GM18511 (cell line): ENCODE results near the gene LOXHD1.
A peak's percentile ranks its signal among the peaks of the same experiment; 100 is the strongest.

Source experiments
- ATAC-seq: cut with Tn5 transposase; IDR thresholded peaks from one replicate; pipeline ENCODE4 v1.9.1; 2021; ENCODE audit warnings: mild to moderate bottlenecking, moderate library complexity; ENCODE audit not compliant: unreplicated experiment

LOXHD1 gene

GRCh38 chr18:46575851-46576250, 81.2 kb downstream of the LOXHD1 start:
- ATAC-seq, result no peak

GRCh38 chr18:46574743-46575115, 82.3 kb downstream of the LOXHD1 start:
- no peak for ATAC-seq

GRCh38 chr18:46574000-46574742, 82.8 kb downstream of the LOXHD1 start:
- peak; percentile 78 for ATAC-seq

DNA sequence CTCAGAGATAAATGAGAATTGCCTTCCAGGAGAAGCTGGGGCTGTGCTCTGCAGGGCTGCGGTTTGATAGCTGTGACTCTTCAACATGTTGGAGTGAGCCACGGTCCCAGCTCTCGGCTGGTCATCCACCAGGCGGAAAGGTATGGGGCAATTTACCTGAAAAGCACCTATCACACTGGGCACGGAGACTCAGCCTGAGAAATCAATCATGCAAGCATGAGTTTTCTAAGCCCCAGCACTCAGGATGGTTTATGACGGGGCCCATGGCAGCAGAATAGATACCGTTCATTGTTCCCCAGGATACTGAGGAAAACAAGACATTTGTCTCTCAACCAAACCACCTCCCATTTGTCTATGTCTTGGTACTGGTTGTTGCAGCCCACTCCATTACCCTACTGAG, 83.9 kb downstream of the LOXHD1 start:
- no peak for ATAC-seq

- ATAC-seq, result no peak
Measured at GRCh38 chr18:46571756-46572155, 85.3 kb downstream of the LOXHD1 start.

DNA sequence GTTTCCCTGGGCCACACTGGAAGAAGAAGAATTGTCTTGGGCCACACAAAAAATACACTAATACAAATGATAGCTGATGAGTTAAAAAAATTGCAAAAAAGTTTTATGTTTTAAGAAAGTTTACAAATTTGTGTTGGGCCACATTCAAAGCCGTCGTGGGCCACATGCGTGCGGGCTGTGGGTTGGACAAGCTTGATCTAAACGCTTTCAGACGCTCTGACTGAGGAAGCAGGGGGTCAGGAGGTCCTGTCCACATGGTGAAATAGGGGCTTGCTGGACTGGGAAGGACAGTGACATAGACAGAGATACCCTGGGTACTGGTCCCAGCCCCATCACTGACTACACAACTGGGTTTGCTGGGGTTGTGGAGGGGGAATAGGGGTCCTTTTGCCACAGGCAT, 86.4 kb downstream of the LOXHD1 start:
- no peak for ATAC-seq

GRCh38 chr18:46570134-46570533, 86.9 kb downstream of the LOXHD1 start:
- no peak for ATAC-seq

DNA sequence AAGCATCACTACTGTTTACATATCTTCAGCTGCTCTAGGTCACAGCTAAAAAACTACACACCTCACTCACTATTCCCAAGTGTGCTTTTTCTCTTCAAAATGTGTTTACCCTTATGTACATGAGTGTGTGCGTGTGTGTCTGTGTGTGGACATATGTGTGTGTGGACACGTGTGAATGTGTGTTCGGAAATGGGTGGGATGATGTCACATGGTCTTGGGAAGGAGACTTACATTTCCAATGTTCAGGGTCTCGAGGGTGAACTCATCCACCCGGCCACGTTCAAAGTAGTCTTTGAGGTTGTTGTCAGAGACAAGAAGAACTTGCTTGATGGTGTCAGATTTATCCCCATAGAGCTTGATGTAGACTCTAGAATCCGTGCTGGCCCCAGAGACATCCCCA, 87.8 kb downstream of the LOXHD1 start:
- ATAC-seq, result no peak

DNA sequence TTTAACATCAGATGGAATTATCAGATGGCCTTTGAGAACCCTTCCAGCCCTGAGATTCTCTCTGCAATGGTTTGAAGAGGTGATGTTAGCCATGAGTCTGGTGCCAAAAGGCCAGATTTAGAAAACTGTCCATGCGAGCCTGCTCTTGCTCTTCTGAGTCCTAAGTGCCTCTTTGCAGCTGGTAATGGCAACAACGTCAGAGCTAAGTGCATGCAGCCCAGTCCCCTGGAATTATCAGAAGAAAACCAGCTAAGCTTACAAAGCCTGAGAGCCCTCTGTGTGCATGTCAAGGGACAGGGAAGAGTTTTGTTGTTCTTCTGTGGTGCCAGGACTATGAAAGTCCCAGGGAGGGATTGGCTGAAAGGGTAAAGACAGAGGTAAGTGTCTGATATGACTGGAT, 89.8 kb downstream of the LOXHD1 start:
- ATAC-seq, result no peak

DNA sequence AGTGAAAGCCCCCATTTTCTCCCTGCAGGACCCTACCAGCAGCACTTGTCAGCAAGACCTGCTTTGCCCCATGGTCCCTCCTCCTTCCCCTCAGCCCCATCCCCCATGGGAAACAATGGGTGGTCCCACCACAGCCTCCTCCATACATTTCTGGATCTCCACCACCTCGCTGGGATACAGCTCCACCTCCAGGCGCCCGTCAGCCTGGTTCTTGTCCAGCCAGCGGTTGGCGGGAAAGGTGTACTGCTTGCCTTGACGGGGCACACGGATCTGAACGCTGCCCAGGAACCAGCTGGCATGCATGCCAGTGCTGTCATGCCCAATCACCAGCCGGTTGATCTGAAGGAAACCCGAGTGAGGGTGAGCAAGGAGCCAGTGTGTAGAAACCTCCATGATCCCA, 90.9 kb downstream of the LOXHD1 start:
- ATAC-seq, result no peak

GRCh38 chr18:46565256-46565655, 91.8 kb downstream of the LOXHD1 start:
- no peak for ATAC-seq

DNA sequence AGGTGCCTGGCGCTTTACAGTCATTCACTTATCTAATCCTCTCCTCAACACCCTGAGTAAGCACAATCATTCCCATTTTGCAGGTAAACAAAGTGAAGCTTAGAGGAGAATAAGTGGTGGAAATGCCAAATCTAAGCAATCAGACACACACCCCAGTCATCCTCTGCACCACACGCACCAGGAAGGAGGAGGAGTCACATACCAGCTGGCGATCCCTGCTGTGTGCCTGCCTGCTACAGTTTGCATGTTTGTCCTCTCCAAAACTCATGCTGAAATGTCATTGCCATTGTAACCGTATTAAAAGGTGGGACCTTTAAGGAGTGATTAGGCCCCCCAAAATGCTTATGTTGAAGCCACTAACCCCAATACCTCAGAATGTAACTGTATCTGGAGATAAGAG, 93.7 kb downstream of the LOXHD1 start:
- no peak for ATAC-seq

- no peak for ATAC-seq
Measured at GRCh38 chr18:46562674-46563192, 94.3 kb downstream of the LOXHD1 start.

DNA sequence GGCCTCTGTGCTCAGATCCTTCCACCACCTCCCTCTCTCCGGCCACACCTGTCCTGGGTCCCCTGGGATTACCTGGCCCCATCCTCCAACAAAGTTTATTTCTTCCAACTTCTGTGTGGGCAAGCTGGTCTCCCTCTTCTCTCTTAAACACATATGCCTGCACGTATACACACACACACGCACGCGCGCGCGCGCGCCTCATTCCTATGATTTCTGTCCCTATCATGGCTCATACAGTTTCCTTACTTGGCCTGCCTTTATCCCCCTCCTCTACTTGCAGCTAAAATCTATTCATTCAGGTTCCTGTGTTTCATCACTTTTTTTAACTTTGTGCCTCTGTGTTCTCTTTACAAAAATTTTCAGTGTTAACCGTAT, 96.4 kb downstream of the LOXHD1 start:
- ATAC-seq, result no peak

DNA sequence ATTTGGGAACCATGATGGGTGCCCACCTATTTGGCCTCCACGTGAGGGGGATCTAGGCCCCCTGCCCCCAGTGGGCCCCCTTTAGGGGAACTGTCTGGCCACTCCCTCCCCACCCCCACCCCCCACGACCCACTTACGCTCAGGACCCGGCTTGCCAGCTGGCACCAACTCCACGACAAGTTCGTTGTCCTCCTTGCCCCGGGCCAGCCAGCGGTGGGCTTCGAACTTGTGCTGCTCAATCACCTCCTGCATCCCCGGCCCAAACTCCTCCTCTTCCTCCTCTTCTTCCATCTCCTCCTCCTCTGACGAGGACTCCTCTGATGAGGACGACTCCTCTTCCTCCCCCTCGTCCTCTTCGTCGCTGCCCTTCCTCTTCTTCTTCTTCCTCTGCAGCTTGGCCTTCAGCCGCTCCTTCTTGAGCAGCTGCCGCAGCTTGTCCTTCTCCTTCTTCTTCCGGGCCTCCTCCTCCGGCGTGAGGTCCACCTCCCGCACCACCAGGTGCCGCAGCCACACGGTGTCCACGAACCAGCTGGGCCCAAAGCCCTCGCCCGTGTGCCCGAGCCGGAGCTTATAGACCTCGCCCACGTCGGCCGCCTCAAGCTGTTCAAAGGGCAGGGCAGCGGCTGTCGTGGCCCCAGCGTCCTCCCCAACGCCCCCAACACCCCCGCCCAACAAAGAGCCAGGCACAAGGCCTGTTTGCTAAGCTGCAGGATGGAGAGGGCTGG, 96.9 kb downstream of the LOXHD1 start:
- ATAC-seq, result no peak

- ATAC-seq, result no peak
Measured at GRCh38 chr18:46559296-46559695, 97.7 kb downstream of the LOXHD1 start.

DNA sequence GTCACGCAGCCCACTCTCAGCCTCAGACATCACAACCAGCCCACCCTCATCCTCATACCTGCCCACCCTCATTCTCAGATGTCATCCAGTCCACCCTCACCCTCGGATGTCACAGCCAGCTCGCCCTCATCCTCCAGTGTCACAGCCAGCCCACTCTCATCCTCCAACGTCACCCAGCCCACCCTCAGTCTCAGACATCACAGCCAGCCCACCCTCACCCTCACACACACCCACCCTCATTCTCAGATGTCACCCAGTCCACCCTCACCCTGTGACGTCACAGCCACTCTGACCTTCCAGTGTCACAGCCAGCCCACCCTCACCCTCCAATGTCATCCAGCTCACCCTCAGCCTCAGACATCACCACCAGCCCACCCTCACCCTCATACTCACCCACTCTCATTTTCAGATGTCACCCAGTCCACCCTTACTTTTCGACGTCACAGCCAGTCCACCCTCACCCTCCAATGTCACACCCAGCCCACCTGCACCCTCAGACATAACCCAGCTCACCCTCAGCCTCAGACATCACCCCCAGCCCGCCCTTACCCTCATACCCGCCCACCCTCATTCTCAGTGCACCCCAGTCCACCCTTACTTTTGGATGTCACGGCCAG, 100.3 kb downstream of the LOXHD1 start:
- ATAC-seq, result no peak

DNA sequence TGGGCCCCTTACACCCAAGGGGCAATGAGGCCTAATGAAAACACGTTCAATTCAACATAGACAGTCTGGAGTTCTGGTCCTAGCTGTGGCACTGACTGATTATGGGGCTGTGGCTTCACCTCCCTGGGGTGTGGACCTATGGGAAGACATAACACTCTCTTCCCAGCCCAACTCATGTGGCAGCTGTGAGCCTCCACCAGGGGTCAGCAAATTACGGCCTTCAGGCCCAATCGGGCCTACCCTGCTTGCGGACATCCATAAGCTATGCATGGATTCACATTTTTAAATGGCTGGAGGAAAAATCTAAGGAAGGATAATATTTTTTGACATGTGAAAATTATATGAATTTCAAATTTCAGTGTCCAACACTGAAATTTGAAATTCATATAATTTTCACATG, 101.3 kb downstream of the LOXHD1 start:
- peak; percentile 63 for ATAC-seq

DNA sequence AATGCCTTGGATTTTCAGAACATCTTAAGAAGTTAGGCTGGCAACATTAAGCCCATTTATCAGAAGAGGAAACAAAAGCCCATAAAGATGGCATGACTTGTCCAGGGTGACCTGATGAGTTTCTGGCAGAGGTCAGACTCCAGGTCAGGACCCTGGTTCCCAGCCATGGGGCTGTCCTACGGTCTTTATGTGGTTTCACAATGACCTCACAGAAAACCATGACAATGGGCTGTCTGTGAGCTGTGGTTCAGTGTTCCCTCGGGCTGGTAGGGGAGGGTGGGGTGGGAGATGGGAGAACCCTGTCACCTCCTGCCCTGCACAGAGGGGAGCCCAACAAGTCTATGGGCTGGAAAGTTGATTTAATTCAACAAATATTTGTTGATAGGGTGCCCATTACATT, 101.8 kb downstream of the LOXHD1 start:
- ATAC-seq, result no peak

- no peak for ATAC-seq
Measured at GRCh38 chr18:46554406-46555080, 102.5 kb downstream of the LOXHD1 start.

DNA sequence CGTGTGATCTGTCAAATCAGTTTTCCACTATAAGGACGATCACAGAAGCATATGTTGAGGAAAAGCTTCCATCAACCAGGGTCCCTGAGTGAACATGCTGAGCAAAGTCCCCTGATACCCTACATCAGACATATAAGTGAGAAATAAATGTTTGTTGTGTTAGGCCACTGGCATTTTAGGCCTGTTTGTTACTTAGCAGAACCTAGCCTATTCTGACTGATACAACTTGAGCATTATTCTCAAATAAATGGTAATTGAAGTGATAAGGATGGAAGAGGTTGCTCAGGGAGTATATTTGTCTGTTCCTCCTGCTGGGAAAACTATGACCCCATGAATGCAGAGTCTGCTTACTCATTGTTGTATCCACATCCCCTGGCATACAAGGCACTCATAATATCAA, 106.4 kb downstream of the LOXHD1 start:
- no peak for ATAC-seq
